ENCODE measurements around the gene MCM3. TPM values are rescaled to one million over a fixed set of nuclear protein-coding genes. Genes with fewer than 3 reads are reported as not detected.

The MCM3 gene
- polyA plus RNA-seq, 1 experiment = 42.2 TPM

DNA sequence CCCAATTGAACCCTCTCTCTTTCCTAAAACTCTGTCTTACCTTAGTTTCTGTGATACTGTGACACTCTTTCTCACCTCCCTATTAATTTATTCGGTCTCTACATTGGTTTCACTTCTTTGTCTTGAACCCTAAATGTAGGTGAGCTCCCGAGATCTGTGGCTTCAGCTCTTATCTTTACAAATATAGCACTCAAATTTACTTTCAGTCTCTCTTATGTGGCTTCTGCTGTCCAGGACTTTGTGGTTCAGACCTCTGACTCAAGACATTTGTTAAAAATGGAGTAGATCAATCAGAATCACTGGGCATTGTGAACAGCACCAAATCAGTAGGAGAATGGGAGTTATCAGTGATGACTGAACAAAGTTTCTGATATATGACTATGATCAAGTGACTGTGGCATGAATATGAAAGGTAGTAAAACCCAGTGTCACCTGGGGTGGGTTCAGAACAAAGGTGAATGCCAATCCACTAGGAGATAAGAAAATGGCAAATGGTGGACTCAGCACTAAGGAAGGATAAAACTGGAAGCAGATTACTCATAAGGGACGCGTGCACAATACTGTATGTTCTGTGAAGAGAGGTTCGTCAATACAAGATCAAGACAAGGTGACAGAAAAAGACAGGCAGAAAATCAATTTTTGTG is 67.5 kb downstream of the MCM3 start:
- Histone ChIP-seq H3K4me3 (ENCODE audit: low read depth, low read length) (no peak overlapping the region), H3K27me3 (ENCODE audit: control insufficient read depth, insufficient read depth, low read length) (no peaks in the 10 kb centered on the region), H3K36me3 (ENCODE audit: control insufficient read depth, insufficient read depth, low read length) (no peaks in the 10 kb centered on the region)
- ChIA-PET CTCF (no interaction called here), POLR2A (no interaction called here)
- TF ChIP-seq, protein P1, sequence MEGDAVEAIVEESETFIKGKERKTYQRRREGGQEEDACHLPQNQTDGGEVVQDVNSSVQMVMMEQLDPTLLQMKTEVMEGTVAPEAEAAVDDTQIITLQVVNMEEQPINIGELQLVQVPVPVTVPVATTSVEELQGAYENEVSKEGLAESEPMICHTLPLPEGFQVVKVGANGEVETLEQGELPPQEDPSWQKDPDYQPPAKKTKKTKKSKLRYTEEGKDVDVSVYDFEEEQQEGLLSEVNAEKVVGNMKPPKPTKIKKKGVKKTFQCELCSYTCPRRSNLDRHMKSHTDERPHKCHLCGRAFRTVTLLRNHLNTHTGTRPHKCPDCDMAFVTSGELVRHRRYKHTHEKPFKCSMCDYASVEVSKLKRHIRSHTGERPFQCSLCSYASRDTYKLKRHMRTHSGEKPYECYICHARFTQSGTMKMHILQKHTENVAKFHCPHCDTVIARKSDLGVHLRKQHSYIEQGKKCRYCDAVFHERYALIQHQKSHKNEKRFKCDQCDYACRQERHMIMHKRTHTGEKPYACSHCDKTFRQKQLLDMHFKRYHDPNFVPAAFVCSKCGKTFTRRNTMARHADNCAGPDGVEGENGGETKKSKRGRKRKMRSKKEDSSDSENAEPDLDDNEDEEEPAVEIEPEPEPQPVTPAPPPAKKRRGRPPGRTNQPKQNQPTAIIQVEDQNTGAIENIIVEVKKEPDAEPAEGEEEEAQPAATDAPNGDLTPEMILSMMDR (IDR thresholded peaks at IDR 0.05; ENCODE audit: insufficient read depth, low read depth, low read length) = no peak
- DNase-seq (ENCODE audit: low read depth) = no peak

DNA sequence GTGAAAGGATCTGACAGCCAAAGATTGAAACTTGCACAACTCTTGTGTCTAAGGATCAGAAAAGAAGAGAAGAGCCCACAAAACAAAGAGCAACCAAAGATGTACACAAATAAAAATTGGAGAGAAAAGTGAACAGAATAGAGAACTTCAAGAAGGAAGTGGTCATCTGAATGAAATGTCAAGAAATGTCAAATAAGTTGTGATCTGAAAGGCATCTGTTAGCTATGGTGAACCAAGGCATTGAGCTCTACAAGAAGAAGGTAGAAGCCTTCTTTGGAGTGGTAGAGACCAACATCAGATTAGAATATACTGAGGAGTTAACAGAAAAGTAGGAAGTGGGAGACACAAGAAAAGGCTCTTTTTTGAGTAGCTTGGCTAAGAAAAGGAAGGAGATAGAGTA is 68.8 kb downstream of the MCM3 start:
- Histone ChIP-seq H3K27me3 (ENCODE audit: control insufficient read depth, insufficient read depth, low read length) (no peaks in the 10 kb centered on the region), H3K4me3 (ENCODE audit: low read depth, low read length) (no peak overlapping the region), H3K36me3 (ENCODE audit: control insufficient read depth, insufficient read depth, low read length) (no peaks in the 10 kb centered on the region)
- no peak for DNase-seq (ENCODE audit: low read depth)
- TF ChIP-seq, protein P1 (IDR thresholded peaks at IDR 0.05; ENCODE audit: insufficient read depth, low read depth, low read length) = no peak
- ChIA-PET POLR2A (no interaction called here), CTCF (no interaction called here)

Other genes starting within 250 kb of the MCM3 start
- gene PKHD1, start 197.1 kb downstream of the MCM3 start, polyA plus RNA-seq (2011; rRNA removed) = not detected in 2 replicates
- not detected in 2 replicates for gene IL17A, start 98.4 kb downstream of the MCM3 start, polyA plus RNA-seq (2011; rRNA removed)
- not detected in 2 replicates for gene IL17F, start 40.2 kb downstream of the MCM3 start, polyA plus RNA-seq (2011; rRNA removed)
- 2.2 and 2.3 TPM in 2 replicates for gene PAQR8, start 77.4 kb upstream of the MCM3 start, polyA plus RNA-seq (2011; rRNA removed)
- 16.6 and 26.3 TPM in 2 replicates for gene EFHC1, start 135.6 kb upstream of the MCM3 start, polyA plus RNA-seq (2011; rRNA removed)

Data from BJ (cell line).